ENCODE data around the gene KLK4. TPM values are rescaled to one million over a fixed set of nuclear protein-coding genes. Genes with fewer than 3 reads are reported as not detected.

KLK4 gene
- total and polyA plus RNA-seq, 3 donors from 2014 or later, result 0.31 to 2.9 (median 0.55) TPM

DNA sequence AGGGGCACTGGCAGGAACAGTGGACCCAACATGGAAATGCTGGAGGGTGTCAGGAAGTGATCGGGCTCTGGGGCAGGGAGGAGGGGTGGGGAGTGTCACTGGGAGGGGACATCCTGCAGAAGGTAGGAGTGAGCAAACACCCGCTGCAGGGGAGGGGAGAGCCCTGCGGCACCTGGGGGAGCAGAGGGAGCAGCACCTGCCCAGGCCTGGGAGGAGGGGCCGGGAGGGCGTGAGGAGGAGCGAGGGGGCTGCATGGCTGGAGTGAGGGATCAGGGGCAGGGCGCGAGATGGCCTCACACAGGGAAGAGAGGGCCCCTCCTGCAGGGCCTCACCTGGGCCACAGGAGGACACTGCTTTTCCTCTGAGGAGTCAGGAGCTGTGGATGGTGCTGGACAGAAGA, 33.9 kb downstream of the KLK4 start:
- Histone ChIP-seq H3K4me1 (no peaks in the 10 kb centered on the region), H3K27ac (no peak overlapping the region), H3K4me3 (no peak overlapping the region), H3K36me3 (ENCODE audit: low read depth, missing control alignments) (no peaks in the 10 kb centered on the region), H3K27me3 (no peaks in the 10 kb centered on the region), H3K9me3 (no peaks in the 10 kb centered on the region)
- intact Hi-C loops (cut with DNase I; ENCODE audit: low total_unique reads), result no loop called here
- no peak for DNase-seq
- 56 to 58% methylated on average over 8 of the region's 8 CpGs for WGBS, 2 donors
- TF ChIP-seq, protein P1, sequence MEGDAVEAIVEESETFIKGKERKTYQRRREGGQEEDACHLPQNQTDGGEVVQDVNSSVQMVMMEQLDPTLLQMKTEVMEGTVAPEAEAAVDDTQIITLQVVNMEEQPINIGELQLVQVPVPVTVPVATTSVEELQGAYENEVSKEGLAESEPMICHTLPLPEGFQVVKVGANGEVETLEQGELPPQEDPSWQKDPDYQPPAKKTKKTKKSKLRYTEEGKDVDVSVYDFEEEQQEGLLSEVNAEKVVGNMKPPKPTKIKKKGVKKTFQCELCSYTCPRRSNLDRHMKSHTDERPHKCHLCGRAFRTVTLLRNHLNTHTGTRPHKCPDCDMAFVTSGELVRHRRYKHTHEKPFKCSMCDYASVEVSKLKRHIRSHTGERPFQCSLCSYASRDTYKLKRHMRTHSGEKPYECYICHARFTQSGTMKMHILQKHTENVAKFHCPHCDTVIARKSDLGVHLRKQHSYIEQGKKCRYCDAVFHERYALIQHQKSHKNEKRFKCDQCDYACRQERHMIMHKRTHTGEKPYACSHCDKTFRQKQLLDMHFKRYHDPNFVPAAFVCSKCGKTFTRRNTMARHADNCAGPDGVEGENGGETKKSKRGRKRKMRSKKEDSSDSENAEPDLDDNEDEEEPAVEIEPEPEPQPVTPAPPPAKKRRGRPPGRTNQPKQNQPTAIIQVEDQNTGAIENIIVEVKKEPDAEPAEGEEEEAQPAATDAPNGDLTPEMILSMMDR (IDR thresholded peaks at IDR 0.05), result no peak
- TF ChIP-seq POLR2A (IDR thresholded peaks at IDR 0.05), result no peak

DNA sequence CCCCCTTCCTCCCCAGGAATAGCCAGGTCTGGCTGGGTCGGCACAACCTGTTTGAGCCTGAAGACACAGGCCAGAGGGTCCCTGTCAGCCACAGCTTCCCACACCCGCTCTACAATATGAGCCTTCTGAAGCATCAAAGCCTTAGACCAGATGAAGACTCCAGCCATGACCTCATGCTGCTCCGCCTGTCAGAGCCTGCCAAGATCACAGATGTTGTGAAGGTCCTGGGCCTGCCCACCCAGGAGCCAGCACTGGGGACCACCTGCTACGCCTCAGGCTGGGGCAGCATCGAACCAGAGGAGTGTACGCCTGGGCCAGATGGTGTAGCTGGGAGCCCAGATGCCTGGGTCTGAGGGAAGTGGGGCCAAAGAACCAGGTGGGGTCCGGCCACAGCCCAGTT, 34.7 kb downstream of the KLK4 start:
- Histone ChIP-seq H3K9me3 (no peaks in the 10 kb centered on the region), H3K27me3 (no peaks in the 10 kb centered on the region), H3K36me3 (ENCODE audit: low read depth, missing control alignments) (no peaks in the 10 kb centered on the region), H3K27ac (no peak overlapping the region), H3K4me1 (no peaks in the 10 kb centered on the region), H3K4me3 (no peak overlapping the region)
- no peak for DNase-seq
- TF ChIP-seq POLR2A (IDR thresholded peaks at IDR 0.05), result no peak
- TF ChIP-seq, protein P1 (IDR thresholded peaks at IDR 0.05), result no peak
- intact Hi-C loops (cut with DNase I; ENCODE audit: low total_unique reads), result no loop called here
- 50 to 66% methylated on average over 3 to 7 of the region's 7 CpGs for WGBS, 2 donors

DNA sequence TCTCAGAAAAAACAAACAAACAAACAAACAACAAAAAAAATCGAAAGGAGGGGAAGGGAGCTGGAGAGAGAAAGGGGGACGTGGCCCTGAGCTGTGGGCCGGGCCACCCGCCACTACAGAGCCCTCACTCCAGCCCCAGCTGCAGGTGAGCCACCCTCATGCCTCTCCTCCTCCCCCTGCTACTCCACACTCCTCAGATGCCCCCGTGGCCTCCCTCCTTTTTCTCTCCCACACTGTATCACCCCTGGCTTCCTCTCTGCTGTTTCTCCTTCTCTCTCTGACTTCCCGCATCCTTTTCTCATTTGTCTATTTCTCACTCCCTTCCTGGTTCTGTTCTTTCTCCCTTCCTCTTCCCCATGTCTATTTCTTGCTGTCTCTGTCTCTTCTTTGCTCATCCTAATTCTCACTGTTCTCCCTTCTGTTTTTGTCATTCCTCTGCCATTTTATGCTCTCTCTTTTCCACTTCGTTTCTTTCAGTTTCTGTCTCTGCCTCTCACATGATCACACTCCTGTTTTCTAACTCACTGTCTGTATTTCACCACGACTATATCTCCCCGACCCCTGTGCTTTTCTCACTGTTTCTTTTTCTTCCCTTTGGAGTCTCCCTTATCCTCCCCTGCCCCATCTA, 35.3 kb downstream of the KLK4 start:
- 44 to 45% methylated on average over 9 of the region's 9 CpGs for WGBS, 2 donors
- no peak overlapping the region for H3K4me3 ChIP-seq
- intact Hi-C loops (cut with DNase I; ENCODE audit: low total_unique reads), result no loop called here
- H3K27me3 ChIP-seq, result no peaks in the 10 kb centered on the region
- H3K4me1 ChIP-seq, result no peaks in the 10 kb centered on the region
- TF ChIP-seq, protein P1 (IDR thresholded peaks at IDR 0.05), result no peak
- no peak for TF ChIP-seq POLR2A (IDR thresholded peaks at IDR 0.05)
- no peaks in the 10 kb centered on the region for H3K36me3 ChIP-seq (ENCODE audit: low read depth, missing control alignments)
- no peaks in the 10 kb centered on the region for H3K9me3 ChIP-seq
- no peak overlapping the region for H3K27ac ChIP-seq
- DNase-seq, result no peak

DNA sequence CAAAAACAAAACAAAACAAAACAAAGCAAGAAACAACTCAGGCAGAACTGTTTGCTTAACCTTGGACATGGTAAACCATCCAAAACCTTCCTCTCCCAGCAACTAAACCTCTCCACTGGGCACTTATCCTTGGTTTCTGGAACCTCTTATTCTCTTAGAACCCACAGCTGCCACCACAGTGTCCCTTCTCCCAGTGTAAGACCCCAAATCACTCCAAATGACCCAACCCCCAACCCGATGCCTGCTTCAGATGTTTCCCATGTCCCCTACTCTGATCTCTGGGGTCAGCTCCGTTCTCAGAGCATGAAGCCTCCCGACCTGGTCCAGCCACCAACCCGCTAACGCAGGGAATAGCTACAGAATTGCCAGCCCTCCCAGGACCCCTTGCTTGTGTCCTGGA, 37.0 kb downstream of the KLK4 start:
- no peak overlapping the region for H3K27ac ChIP-seq
- WGBS, 2 donors, result 43 to 68% methylated on average over 5 of the region's 5 CpGs
- no peak overlapping the region for H3K4me3 ChIP-seq
- H3K36me3 ChIP-seq (ENCODE audit: low read depth, missing control alignments), result no peaks in the 10 kb centered on the region
- no peaks in the 10 kb centered on the region for H3K27me3 ChIP-seq
- no peaks in the 10 kb centered on the region for H3K9me3 ChIP-seq
- H3K4me1 ChIP-seq, result no peaks in the 10 kb centered on the region
- no peak for TF ChIP-seq POLR2A (IDR thresholded peaks at IDR 0.05)
- intact Hi-C loops (cut with DNase I; ENCODE audit: low total_unique reads), result no loop called here
- DNase-seq, result no peak

DNA sequence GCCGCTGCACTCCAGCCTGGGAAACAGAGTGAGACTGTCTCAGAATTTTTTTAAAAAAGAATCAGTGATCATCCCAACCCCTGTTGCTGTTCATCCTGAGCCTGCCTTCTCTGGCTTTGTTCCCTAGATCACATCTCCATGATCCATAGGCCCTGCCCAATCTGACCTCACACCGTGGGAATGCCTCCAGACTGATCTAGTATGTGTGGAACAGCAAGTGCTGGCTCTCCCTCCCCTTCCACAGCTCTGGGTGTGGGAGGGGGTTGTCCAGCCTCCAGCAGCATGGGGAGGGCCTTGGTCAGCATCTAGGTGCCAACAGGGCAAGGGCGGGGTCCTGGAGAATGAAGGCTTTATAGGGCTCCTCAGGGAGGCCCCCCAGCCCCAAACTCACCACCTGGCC, 38.1 kb downstream of the KLK4 start, which contains the start of gene KLK2:
TSS of gene KLK2 (plus strand) at position 384 of the 400 bp plus-strand sequence. CDS start 35 bp downstream, outside the sequence.
- intact Hi-C loops (cut with DNase I; ENCODE audit: low total_unique reads), result no loop called here
- WGBS, 2 donors, result 68 to 74% methylated on average over 3 of the region's 3 CpGs
- no peak for TF ChIP-seq POLR2A (IDR thresholded peaks at IDR 0.05)
- TF ChIP-seq, protein P1 (IDR thresholded peaks at IDR 0.05), result no peak
- no peak for DNase-seq
- Histone ChIP-seq H3K9me3 (no peaks in the 10 kb centered on the region), H3K4me1 (no peaks in the 10 kb centered on the region), H3K27ac (no peak within 1 kb of the TSS), H3K36me3 (ENCODE audit: low read depth, missing control alignments) (no peaks in the 10 kb centered on the region), H3K4me3 (no peak within 1 kb of the TSS), H3K27me3 (no peaks in the 10 kb centered on the region)
